Panc1 (cell line): ENCODE measurements around the gene RPUSD4.

ENCODE experiments used
- CTCF ChIP-seq: fragments of 450-650 bp; IDR thresholded peaks from 2 replicates; pipeline ENCODE4 v1.5.1; 2017; ENCODE audit warnings: mild to moderate bottlenecking
- POLR2AphosphoS5 ChIP-seq: IDR thresholded peaks from 2 replicates; pipeline ENCODE4 v1.6.1; 2012; ENCODE audit warnings: mild to moderate bottlenecking, low read depth, low read length, moderate library complexity
- REST ChIP-seq, 2 experiments: IDR thresholded peaks; 2 replicates each; pipeline ENCODE4 v1.6.1; 2011 to 2012; ENCODE audit warnings: low read depth in 2 of 2, control low read depth in 1 of 2, low read length in 1 of 2, mild to moderate bottlenecking in 1 of 2, moderate library complexity in 1 of 2; ENCODE audit not compliant: insufficient read depth in 1 of 2
- TCF7L2 ChIP-seq: IDR thresholded peaks from 2 replicates; pipeline ENCODE4 v1.6.1; 2011; ENCODE audit warnings: mild to moderate bottlenecking, low read depth, low read length, inconsistent platforms

- TF ChIP-seq REST (IDR thresholded peaks at IDR 0.05; ENCODE audit: insufficient read depth in 1 of 2, low read depth in 2 of 2, low read length in 1 of 2) = no peak
- TF ChIP-seq CTCF = no peak
- no peak for TF ChIP-seq POLR2AphosphoS5
- no peak for TF ChIP-seq TCF7L2
Measured at GRCh38 chr11:126198648-126199047, 12.8 kb downstream of the RPUSD4 start.
